ENCODE results near the gene CANT1.

GRCh38 chr17:78976907-78977680, 32.5 kb downstream of the CANT1 start:
- TF ChIP-seq EZH2phosphoT487 (IDR thresholded peaks at IDR 0.05; ENCODE audit: low read depth, severe bottlenecking, unreplicated experiment) (no peak), CTCF (IDR thresholded peaks at IDR 0.05; ENCODE audit: poor library complexity) (no peak), EZH2 (IDR thresholded peaks at IDR 0.05; ENCODE audit: borderline replicate concordance) (no peak)

Data from hepatocyte (in vitro differentiated cells).